ENCODE data around the gene SIX1.

SIX1 gene

DNA sequence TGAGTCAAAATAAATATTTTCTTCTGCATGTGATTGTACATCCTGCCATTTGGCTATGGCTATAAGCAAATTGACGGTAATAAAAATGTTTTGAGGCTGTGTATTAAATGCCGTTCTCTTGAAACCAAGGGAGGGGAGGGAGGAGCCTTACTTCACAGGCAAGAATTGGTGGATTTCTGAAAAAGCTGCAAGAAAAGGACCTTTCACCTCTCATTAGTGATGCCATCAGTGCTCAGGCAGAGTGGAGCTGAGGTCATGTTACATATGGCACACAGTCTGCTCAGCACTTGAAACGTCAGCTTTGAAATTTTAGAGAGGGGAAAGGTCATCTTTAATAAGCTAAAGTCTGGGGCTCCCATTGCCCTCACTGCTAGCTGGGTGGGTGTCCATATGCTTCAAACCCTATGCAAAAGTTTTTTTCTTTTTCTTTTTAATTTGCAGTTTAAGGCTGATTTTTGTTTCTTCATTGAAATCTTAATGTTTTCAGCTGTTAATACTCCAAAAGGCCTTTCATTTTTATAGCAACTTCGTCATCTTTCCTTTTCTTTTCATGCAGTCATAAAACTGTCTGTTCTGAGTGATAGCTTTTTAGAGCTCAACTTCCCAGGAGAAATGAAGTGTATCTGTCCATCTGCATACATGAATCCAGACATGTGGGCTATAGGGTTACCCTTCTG lies 9.8 kb upstream of the SIX1 start:
- no peak for ATAC-seq
- Mint-ChIP-seq H3K4me3 (no peak overlapping the region), H3K27me3 (peaks cover 88% of the 10 kb centered on the region)

DNA sequence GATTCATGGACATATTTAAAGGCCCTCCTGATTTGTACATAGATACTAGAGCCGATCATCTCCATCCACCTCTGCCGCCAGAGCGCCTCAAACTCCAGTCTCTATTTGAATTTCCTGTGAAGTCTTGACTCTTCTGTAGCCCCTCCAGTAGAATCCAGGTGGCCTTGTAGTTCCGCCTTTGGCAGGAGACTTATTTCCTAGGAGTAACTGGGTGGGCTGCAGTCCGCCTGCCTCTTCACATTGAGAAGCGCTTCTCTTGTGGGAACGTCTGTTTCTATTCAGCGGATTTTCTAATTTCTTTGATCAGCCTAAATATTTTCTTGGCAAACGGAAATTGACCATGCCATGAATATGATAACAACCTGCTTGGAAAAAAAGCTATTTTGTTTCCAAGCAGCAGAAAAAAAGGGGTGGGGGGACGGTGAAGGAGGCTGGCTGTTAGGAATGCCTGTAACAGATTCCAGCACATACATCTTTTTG lies 9.0 kb upstream of the SIX1 start:
- Mint-ChIP-seq H3K36me3 (ENCODE audit: low read depth) (no peaks in the 10 kb centered on the region), H3K4me3 (peak overlapping the region; percentile 81), H3K4me1 (peaks cover 30% of the 10 kb centered on the region), H3K9me3 (no peaks in the 10 kb centered on the region), H3K27me3 (peaks cover 89% of the 10 kb centered on the region), H3K27ac (no peak overlapping the region)
- DNase-seq: no peak
- ATAC-seq: no peak

More for the DNA sequence above, 9.8 kb upstream of the SIX1 start:
- Mint-ChIP-seq H3K9me3 (no peaks in the 10 kb centered on the region), H3K4me1 (peaks cover 24% of the 10 kb centered on the region), H3K36me3 (ENCODE audit: low read depth) (no peaks in the 10 kb centered on the region), H3K27ac (no peak overlapping the region)
- DNase-seq: no peak

DNA sequence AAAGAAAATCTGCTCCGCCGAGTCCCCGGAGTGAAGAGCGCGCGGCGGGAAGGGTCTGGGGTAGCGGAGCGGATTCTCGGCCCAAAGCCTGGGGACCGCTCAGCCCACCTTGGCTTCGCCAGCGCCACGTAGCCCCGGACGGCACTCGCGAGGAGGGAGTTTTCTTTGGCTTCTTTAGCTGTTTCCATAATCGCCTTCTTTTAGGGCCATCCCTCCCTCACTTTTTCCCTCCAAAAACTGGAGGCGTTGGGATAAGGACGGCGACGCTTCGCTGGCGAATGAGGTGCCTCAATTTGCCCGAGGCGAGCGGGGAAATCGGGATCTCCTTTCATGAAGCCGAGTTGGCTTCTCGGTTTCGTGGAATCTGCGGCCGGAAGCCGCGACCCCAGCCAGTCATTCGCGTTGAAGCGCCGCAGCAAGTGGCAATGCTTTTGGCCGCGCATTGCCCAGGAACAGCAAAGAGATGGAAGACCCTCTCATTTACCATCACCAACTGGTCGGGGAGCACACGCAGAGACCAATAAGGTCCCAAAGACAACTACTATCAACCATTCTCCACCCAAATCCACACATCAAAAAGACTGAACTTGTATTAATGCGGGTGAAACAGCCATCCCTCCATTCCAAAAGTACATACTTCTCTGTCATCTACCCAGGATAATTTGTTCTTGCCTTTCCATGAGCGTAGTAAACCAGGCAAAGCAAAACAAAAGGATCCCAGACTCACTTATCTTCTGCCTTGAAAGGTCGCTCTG lies 8.4 kb upstream of the SIX1 start:
- no peaks in the 10 kb centered on the region for H3K9me3 Mint-ChIP-seq
- ATAC-seq: no peak
- H3K36me3 Mint-ChIP-seq (ENCODE audit: low read depth): no peaks in the 10 kb centered on the region
- no peak for DNase-seq
- peaks cover 89% of the 10 kb centered on the region for H3K27me3 Mint-ChIP-seq
- no peak overlapping the region for H3K27ac Mint-ChIP-seq
- peaks cover 35% of the 10 kb centered on the region for H3K4me1 Mint-ChIP-seq
- peak overlapping the region; percentile 81 for H3K4me3 Mint-ChIP-seq

DNA sequence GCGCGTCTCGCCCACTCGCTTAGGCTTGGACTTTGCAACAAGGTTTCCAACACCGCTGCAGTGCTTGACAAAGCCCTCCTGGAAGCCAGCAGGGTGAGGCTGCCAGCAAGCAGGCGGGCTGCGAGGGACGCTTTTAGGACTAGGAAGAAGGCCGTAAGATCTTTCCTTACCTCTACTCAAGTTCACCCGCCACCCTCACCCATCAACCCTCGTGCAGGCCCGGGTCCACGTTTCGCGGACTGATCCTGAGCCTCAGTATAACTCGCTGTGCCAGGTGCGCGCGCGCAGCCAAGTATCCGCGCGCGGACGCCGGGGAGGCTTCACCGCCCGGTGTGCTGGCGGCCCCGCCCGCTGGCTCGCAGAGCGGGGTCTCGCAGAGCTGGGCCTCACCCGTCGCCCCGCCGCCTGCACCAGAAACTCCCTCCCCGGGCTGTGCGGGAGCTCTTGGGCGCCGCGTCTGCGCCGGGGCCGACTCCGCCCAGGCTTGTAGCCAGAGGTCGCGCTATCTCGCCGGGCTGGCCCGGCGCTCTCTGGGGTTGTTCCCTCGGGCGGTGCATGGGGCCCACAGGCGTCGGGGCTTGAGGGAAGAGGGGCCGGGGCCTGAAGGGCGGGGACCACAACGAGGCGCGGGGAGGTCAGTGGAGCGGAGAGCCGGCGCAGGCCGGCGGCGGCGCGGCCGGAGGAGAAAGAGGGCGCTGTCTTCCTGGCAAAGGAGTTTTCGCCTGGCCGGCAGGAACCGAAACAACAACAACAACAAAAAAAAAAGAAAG lies 7.6 kb upstream of the SIX1 start:
- peak; percentile 42 for ATAC-seq

DNA sequence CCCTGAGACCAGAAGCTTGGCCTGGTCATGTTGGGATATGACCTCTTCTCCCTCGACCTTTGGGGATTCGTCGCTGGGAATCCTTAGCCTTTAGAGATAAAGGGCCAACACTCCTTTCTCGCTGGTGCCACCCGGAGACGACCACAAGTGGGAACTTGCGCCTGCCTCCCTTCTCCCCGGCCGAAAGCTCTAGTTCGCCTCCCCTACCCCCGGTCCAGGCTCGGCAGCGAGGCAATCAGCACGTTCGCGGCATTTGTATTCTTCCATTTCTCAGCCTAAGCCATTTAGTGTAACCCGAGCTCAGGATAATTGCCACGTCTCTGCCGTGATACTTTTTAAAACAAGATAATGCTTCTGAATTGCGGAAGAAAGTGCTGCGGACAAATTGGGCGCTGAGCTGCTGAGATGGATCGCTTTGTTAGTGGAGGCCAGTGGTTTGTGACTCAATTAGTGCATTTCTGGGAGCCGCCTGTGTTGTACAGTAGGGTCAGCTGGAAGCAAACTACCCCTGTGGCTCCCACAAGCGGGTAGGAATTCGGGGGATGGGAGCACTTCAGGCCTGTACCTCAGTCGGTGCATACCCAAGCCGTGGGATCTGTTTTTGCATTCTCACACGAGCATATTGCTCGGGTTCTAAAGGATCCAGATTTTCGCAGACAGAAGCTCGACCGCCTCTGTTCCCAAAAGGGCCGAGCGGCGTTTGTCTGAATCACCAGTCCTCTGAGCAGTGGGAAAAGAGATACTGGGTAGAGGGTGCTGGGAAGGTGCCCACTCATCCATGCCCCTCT lies 6.8 kb upstream of the SIX1 start:
- DNase-seq (no peak), ATAC-seq (no peak)
- Mint-ChIP-seq H3K27me3 (peaks cover 90% of the 10 kb centered on the region), H3K4me3 (peak overlapping the region; percentile 81), H3K4me1 (peaks cover 47% of the 10 kb centered on the region), H3K27ac (no peak overlapping the region), H3K36me3 (ENCODE audit: low read depth) (no peaks in the 10 kb centered on the region), H3K9me3 (no peaks in the 10 kb centered on the region)

More for the DNA sequence above, 7.6 kb upstream of the SIX1 start:
- Mint-ChIP-seq H3K9me3 (no peaks in the 10 kb centered on the region), H3K27me3 (peaks cover 90% of the 10 kb centered on the region), H3K4me1 (peaks cover 41% of the 10 kb centered on the region), H3K36me3 (ENCODE audit: low read depth) (no peaks in the 10 kb centered on the region), H3K27ac (no peak overlapping the region), H3K4me3 (peak overlapping the region; percentile 81)
- no peak for DNase-seq

DNA sequence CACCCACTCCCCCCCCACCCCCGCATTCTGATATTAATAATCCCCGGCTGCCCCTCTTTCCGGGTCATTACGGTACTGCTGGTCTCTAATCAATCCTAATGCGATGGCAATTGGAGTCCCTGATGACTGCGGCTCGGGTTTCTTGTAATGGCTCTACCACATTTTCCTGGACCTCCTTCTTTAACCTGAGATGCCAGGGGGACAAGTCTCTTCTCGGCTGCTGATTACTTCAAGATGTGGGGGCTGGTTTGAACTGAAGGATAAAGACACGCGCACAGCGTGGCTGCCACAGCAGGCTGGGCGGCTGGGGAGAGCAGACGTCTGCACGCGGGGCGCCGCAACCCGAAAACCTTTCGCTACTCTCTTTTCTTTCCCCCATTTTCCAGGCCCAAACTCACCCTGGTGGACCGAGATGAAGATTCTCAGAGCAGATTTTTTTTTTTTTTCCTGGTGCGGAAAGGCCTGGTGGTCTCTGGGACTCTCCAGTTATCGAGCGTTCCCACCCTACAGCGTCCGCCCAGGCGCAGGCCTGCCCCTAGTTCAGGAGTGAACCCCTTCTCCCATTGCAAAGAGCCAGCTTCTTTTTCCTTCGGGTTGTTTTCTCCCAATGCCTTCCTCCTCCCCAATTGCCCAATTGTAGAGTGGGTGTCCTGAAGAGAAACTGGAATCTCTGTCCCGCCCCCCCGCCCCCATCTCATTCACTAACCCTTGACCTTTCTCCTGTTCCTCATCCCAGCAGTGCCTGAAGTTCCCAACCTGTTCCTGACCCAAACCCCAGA lies 6.0 kb upstream of the SIX1 start:
- DNase-seq (no peak), ATAC-seq (no peak)
- Mint-ChIP-seq H3K4me1 (peaks cover 47% of the 10 kb centered on the region), H3K9me3 (no peaks in the 10 kb centered on the region), H3K27ac (no peak overlapping the region), H3K27me3 (peaks cover 94% of the 10 kb centered on the region), H3K36me3 (ENCODE audit: low read depth) (no peaks in the 10 kb centered on the region), H3K4me3 (peak overlapping the region; percentile 81)

DNA sequence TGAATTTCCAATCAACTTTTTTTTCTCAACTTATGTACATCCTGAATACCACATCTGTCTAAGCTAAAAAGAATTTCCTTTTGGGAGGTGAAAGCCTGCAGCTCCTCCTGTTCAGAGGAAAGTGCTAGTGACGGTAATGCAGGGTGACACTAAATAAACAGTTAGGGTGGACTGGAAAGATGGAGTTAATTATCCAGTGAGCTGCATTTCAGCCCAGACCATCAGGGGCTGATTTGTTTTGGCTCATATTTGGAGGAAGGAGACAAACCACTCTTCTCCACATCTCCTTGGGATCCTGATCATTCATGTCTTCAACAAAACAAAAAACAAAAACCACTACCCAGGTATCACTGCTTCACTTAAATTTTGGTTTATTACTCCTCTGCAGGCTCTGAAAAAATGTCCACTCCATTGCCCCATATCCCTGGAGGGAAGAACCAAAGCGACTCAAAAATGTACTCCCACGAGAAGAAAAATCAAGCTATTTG lies 5.1 kb upstream of the SIX1 start:
- Mint-ChIP-seq H3K27ac (no peak overlapping the region), H3K4me3 (no peak overlapping the region), H3K4me1 (peaks cover 53% of the 10 kb centered on the region), H3K36me3 (ENCODE audit: low read depth) (no peaks in the 10 kb centered on the region), H3K9me3 (no peaks in the 10 kb centered on the region), H3K27me3 (peaks cover 93% of the 10 kb centered on the region)
- DNase-seq (no peak), ATAC-seq (no peak)

DNA sequence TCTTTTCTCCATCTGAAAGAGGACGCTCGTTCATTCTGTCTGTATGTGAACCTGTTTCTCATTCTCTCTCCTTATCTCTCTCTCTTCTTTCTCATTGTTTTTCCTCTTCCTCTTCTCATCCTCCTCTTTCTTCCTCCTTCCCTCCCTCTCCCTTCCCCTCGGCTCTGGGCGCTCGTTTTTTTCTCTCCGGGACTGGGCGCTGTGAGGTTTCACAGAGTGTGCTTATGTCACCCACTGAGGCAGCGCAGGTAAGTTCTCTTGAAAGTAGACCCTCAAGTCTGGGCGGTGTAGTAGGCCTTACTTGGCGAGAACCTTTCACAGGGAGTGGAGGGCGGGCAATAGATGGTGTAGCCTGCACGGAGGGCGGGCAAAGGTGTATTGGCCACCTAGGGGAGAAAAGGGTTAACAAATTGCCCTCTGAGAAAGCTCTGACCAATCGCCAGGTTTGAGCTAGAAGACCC lies 4.5 kb upstream of the SIX1 start:
- Mint-ChIP-seq H3K27me3 (peaks cover 89% of the 10 kb centered on the region), H3K9me3 (no peaks in the 10 kb centered on the region), H3K27ac (no peak overlapping the region), H3K4me3 (no peak overlapping the region), H3K4me1 (peaks cover 53% of the 10 kb centered on the region), H3K36me3 (ENCODE audit: low read depth) (no peaks in the 10 kb centered on the region)
- ATAC-seq (no peak), DNase-seq (no peak)

DNA sequence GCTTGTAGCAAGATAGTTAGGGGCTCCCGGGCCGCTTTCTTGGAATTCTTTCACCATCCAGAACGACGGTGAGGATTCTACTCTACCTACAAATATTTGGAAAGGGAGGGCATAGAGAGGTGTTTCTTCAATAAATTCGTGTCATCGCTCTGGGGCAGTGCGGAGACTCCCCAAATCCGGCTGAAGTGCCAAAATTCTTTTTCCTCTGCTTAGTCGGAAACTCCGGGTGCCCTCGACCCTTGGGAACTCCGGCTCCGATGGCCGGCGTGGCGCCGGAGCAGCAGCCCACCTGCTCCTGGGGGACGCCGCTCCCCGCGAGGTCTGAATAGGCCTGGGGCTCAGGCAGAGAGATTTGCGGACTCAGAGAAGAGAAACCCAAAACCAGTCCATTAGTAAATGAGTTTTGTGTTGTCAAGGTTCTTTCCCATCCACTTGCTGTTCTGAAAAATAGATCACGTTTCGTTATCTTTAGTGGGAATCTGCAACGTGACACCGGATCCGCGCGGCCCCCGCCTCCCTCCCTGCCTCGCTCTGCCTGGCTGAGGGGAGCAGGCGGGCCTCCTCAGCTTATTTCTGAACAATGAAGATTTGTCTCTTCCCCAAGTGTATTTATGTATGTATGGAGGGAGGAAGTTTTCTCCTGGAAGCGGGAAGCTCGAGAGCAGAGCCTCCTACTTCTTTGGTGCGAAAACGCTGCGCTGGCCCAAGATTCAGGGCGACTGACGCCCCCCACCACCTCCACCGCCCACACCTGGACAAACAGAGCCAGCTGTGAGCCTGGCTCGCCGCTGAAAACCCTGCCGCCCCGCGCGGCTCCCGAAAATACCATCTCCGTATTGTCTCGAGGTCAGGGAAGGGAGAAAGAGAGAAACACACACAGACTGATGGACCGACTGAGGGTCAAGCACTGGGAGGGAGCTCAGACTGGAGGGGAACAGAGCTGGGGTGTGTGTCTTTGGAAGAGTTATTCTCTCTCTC lies 3.7 kb upstream of the SIX1 start:
- no peaks in the 10 kb centered on the region for H3K9me3 Mint-ChIP-seq
- H3K4me3 Mint-ChIP-seq: no peak overlapping the region
- DNase-seq: no peak

DNA sequence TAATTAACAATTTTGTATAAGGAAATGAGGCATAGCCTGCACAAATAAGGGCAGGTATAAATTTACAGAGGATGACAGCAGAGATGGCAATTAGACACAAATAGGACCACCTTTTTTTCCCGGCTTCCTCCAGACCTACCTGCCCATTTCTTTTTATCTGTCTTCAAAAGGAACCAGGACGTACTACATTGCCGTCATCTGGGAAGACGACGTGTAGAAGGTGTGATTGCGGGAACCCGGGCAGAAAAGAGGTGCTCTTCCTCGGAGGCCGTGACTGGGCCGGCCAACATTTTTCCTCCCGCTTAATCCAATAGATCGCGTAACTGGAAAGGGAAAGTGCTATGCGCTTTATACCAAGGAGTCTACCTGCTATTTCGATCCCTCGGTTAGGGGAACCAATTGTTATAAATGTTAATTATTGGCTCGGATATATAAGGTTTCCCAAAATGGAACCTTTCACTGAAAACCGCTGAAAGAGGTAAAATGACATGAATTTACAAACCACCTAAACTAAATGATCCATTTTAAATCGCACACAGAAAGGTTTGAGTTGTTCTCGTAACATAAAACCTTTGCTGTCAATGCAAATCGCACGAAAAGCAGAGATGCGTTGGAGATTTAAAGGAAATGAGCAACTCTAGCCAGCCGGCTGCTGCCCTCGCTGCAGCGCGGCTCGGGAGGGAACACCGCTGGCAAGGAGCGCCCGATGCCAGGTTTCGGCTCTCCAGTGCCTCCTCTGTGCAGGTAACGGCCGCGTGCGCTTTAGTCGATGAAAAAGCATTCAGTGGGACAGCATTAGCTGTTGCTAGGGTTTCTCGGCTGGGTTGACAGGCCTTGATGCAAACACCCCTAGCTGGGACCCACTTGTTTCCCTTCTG lies 2.8 kb upstream of the SIX1 start:
- H3K36me3 Mint-ChIP-seq (ENCODE audit: low read depth): no peaks in the 10 kb centered on the region
- DNase-seq (no peak), ATAC-seq (no peak)
- no peak overlapping the region for H3K27ac Mint-ChIP-seq
- H3K27me3 Mint-ChIP-seq: peaks cover 87% of the 10 kb centered on the region
- no peak overlapping the region for H3K4me3 Mint-ChIP-seq
- H3K4me1 Mint-ChIP-seq: peaks cover 52% of the 10 kb centered on the region
- H3K9me3 Mint-ChIP-seq: no peaks in the 10 kb centered on the region

More for the DNA sequence above, 3.7 kb upstream of the SIX1 start:
- Mint-ChIP-seq H3K36me3 (ENCODE audit: low read depth) (no peaks in the 10 kb centered on the region), H3K4me1 (peaks cover 54% of the 10 kb centered on the region), H3K27ac (no peak overlapping the region), H3K27me3 (peaks cover 86% of the 10 kb centered on the region)
- ATAC-seq: no peak

DNA sequence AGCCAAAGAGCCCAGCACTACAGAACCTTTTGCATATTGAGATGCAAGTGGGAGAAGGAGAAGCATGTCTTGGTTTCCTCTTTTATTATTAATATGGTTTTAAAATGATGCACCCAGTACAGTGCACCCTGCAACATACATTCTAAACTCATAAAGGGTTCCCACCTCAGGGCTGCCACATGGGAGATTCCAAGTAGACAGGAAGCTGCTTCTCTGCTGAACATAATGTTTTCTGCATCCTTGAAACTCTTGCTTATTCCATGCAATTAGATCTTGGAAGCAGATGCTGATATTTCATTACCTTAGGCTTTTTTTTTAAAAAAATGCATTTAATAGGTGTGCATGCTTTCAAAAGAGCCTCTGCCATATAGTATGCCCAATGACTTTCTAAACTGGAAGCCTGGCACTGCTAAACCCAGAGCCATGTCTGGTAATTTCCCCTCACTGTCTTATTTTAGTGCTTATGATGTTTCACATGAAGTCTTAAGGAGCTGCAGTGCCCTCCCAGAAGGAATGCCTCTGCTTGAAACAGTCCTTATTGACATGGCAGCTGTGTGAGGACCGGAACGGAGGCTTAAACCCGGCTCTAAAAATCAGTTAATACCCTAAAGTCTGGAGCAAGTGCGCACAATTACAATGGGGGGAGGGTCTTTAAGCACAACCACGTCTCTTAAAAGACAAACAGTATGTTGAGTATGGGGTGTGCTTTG lies 2.0 kb upstream of the SIX1 start:
- Mint-ChIP-seq H3K4me1 (peaks cover 56% of the 10 kb centered on the region), H3K9me3 (no peaks in the 10 kb centered on the region), H3K27me3 (peaks cover 90% of the 10 kb centered on the region), H3K27ac (no peak overlapping the region), H3K4me3 (no peak overlapping the region), H3K36me3 (ENCODE audit: low read depth) (no peaks in the 10 kb centered on the region)
- ATAC-seq (no peak), DNase-seq (no peak)

Data from activated naive CD8-positive, alpha-beta T cell treated with anti-CD3 and anti-CD28 coated beads, Interleukin-2, amount 50 U/mL, for 24 hours (primary cell).